Smooth muscle cell (in vitro differentiated cells): ENCODE results near the gene MSH2. TPM values are rescaled to one million over a fixed set of nuclear protein-coding genes. Genes with fewer than 3 reads are reported as not detected.
A peak's percentile ranks its signal among the peaks of the same experiment; 100 is the strongest.

Experiments used
- DNase-seq: peaks from one replicate; lab custom pipeline; 2025; ENCODE audit not compliant: unreplicated experiment; lab: John Stamatoyannopoulos, UW
- H2AFZ ChIP-seq: fragments of 200-600 bp; sonication (generic); 2 replicates; pipeline ENCODE4 v1.6.0; 2016; ENCODE audit warnings: antibody characterized with exemption, low read depth, mild to moderate bottlenecking
- H3F3A ChIP-seq: fragments of 200-600 bp; sonication (generic); 2 replicates; pipeline ENCODE4 v1.6.0; 2017; ENCODE audit warnings: antibody characterized with exemption, low read depth
- H3K27ac ChIP-seq: fragments of 200-600 bp; sonication (generic); 2 replicates; pipeline ENCODE4 v1.5.1; 2016; ENCODE audit warnings: low read depth, mild to moderate bottlenecking
- H3K27me3 ChIP-seq: fragments of 200-600 bp; sonication (generic); 2 replicates; pipeline ENCODE4 v1.6.1; 2016; ENCODE audit warnings: low read depth, mild to moderate bottlenecking
- H3K36me3 ChIP-seq: fragments of 200-600 bp; sonication (generic); 2 replicates; pipeline ENCODE4 v1.5.1; 2016; ENCODE audit warnings: low read depth
- H3K4me1 ChIP-seq: fragments of 200-600 bp; sonication (generic); 2 replicates; pipeline ENCODE4 v1.5.1; 2016; ENCODE audit warnings: low read depth
- H3K4me2 ChIP-seq: fragments of 200-600 bp; sonication (generic); 2 replicates; pipeline ENCODE4 v1.6.0; 2016; ENCODE audit warnings: mild to moderate bottlenecking
- H3K4me3 ChIP-seq: fragments of 200-600 bp; sonication (generic); 2 replicates; pipeline ENCODE4 v1.5.1; 2016; ENCODE audit warnings: mild to moderate bottlenecking
- H3K79me2 ChIP-seq: fragments of 200-600 bp; sonication (generic); 2 replicates; pipeline ENCODE4 v1.6.0; 2016; ENCODE audit warnings: low read depth, mild to moderate bottlenecking
- H3K9ac ChIP-seq: fragments of 200-600 bp; sonication (generic); 2 replicates; pipeline ENCODE4 v1.6.0; 2016; ENCODE audit warnings: low read depth
- H3K9me3 ChIP-seq: fragments of 200-600 bp; sonication (generic); replicated peaks from 2 replicates; pipeline ENCODE4 v1.5.1; 2016; ENCODE audit warnings: low read depth
- H4K20me1 ChIP-seq: fragments of 200-600 bp; sonication (generic); 2 replicates; pipeline ENCODE4 v1.6.0; 2016; ENCODE audit warnings: low read depth
- CTCF ChIP-seq: fragments of 200-600 bp; sonication (generic); IDR thresholded peaks from 2 replicates; pipeline ENCODE4 v1.5.1; 2017; ENCODE audit warnings: borderline replicate concordance, mild to moderate bottlenecking, antibody characterized with exemption; ENCODE audit not compliant: insufficient read depth, poor library complexity, severe bottlenecking
- WGBS: methylation state at CpG from one replicate; pipeline ENCODE4 v1.1.7; 2016; ENCODE audit warnings: low lambda C conversion rate; 5-methylcytosine and 5-hydroxymethylcytosine counted together
- polyA plus RNA-seq: library from polyadenylated mRNA; unstranded; fragments of >200 nt; fragmentation: Nextera tagmentation; extraction: Ambion mirVana; gene quantifications from 2 replicates; pipeline ENCODE4 v1.2.1, GENCODE V29; 2016
- total RNA-seq: library from RNA; depleted of rRNA; stranded (reverse); fragments of >200 nt; gene quantifications from 2 replicates; pipeline ENCODE4 v1.2.3, GENCODE V29; 2014

The MSH2 gene
- total and polyA plus RNA-seq, 2 experiments from 2014 or later = 21.3 to 35.6 TPM

- no peak overlapping the region for H3K9ac ChIP-seq
- H3K36me3 ChIP-seq = no peaks in the 10 kb centered on the region
- no peaks in the 10 kb centered on the region for H4K20me1 ChIP-seq
- no peaks in the 10 kb centered on the region for H3K4me1 ChIP-seq
- no peak overlapping the region for H2AFZ ChIP-seq
- no peak overlapping the region for H3K4me2 ChIP-seq
- WGBS = 70% methylated on average over 4 of the region's 4 CpGs
- no peak for DNase-seq
- no peaks in the 10 kb centered on the region for H3F3A ChIP-seq
- H3K9me3 ChIP-seq = no peaks in the 10 kb centered on the region
- no peaks in the 10 kb centered on the region for H3K79me2 ChIP-seq
- no peak overlapping the region for H3K4me3 ChIP-seq
- peak; percentile 59 for TF ChIP-seq CTCF
- no peak overlapping the region for H3K27ac ChIP-seq
- no peaks in the 10 kb centered on the region for H3K27me3 ChIP-seq
Observed at GRCh38 chr2:47437287-47437686, 34.3 kb downstream of the MSH2 start.

GRCh38 chr2:47438106-47438505, 35.1 kb downstream of the MSH2 start:
- no peaks in the 10 kb centered on the region for H3K4me1 ChIP-seq
- H3K27me3 ChIP-seq = no peaks in the 10 kb centered on the region
- H3K36me3 ChIP-seq = no peaks in the 10 kb centered on the region
- no peak overlapping the region for H3K9ac ChIP-seq
- H3K4me3 ChIP-seq = no peak overlapping the region
- no peak overlapping the region for H2AFZ ChIP-seq
- no peaks in the 10 kb centered on the region for H3F3A ChIP-seq
- WGBS = 94% methylated on average over 3 of the region's 3 CpGs
- H4K20me1 ChIP-seq = no peaks in the 10 kb centered on the region
- H3K9me3 ChIP-seq = no peaks in the 10 kb centered on the region
- no peaks in the 10 kb centered on the region for H3K79me2 ChIP-seq
- no peak for TF ChIP-seq CTCF
- no peak overlapping the region for H3K27ac ChIP-seq
- H3K4me2 ChIP-seq = no peak overlapping the region
- DNase-seq = no peak

- no peaks in the 10 kb centered on the region for H3K79me2 ChIP-seq
Observed at GRCh38 chr2:47438783-47439182, 35.8 kb downstream of the MSH2 start.

More at GRCh38 chr2:47438783-47439182, 35.8 kb downstream of the MSH2 start:
- Histone ChIP-seq H3K36me3 (no peaks in the 10 kb centered on the region), H2AFZ (no peak overlapping the region), H3K27ac (no peak overlapping the region), H3K9ac (no peak overlapping the region), H3K4me3 (no peak overlapping the region), H4K20me1 (peaks cover 2% of the 10 kb centered on the region), H3K4me2 (no peak overlapping the region), H3K27me3 (no peaks in the 10 kb centered on the region), H3F3A (no peaks in the 10 kb centered on the region), H3K9me3 (no peaks in the 10 kb centered on the region), H3K4me1 (no peaks in the 10 kb centered on the region)
- no peak for DNase-seq
- no peak for TF ChIP-seq CTCF
- WGBS = 94% methylated on average over 2 of the region's 2 CpGs
